GM12875 (cell line): ENCODE results near the gene EML4.

Experiments used
- H3K4me3 ChIP-seq: one replicate; pipeline ENCODE4 v1.5.1; 2011; ENCODE audit warnings: low read depth, low read length, control low read depth
- CTCF ChIP-seq: IDR thresholded peaks from 2 replicates; pipeline ENCODE4 v1.5.1; 2011; ENCODE audit warnings: low read depth, mild to moderate bottlenecking, control low read depth, inconsistent platforms, low read length, moderate library complexity, borderline replicate concordance; ENCODE audit not compliant: insufficient read depth

Gene EML4

GRCh38 chr2:42186945-42187632 lies 17.9 kb downstream of the EML4 start:
- TF ChIP-seq CTCF = no peak
- no peak overlapping the region for H3K4me3 ChIP-seq

- no peak overlapping the region for H3K4me3 ChIP-seq
Observed at GRCh38 chr2:42187886-42188285, 18.7 kb downstream of the EML4 start.

GRCh38 chr2:42189235-42189566 lies 20.0 kb downstream of the EML4 start:
- no peak overlapping the region for H3K4me3 ChIP-seq
- no peak for TF ChIP-seq CTCF

More at GRCh38 chr2:42187886-42188285, 18.7 kb downstream of the EML4 start:
- TF ChIP-seq CTCF = no peak

GRCh38 chr2:42190191-42190590 lies 21.0 kb downstream of the EML4 start:
- no peak overlapping the region for H3K4me3 ChIP-seq
- no peak for TF ChIP-seq CTCF

- no peak overlapping the region for H3K4me3 ChIP-seq
- no peak for TF ChIP-seq CTCF
Observed at GRCh38 chr2:42191285-42192009, 22.3 kb downstream of the EML4 start.

- H3K4me3 ChIP-seq = no peak overlapping the region
- no peak for TF ChIP-seq CTCF
Observed at GRCh38 chr2:42192010-42192373, 22.8 kb downstream of the EML4 start.
